SK-N-SH (cell line): ENCODE results near the gene SERPINE1.

Experiments used
- CTCF ChIP-seq: fragments of 200-600 bp; sonication (generic); IDR thresholded peaks from 2 replicates; pipeline ENCODE4 v1.6.1; 2017; ENCODE audit warnings: antibody characterized with exemption, mild to moderate bottlenecking, moderate library complexity
- FOSL2 ChIP-seq: IDR thresholded peaks from 2 replicates; pipeline ENCODE4 v1.4.0; 2012; ENCODE audit warnings: low read depth, mild to moderate bottlenecking, moderate library complexity, borderline replicate concordance
- FOXM1 ChIP-seq: IDR thresholded peaks from 2 replicates; pipeline ENCODE4 v1.4.0; 2012; ENCODE audit warnings: low read depth, mild to moderate bottlenecking
- GATA2 ChIP-seq: sonication (generic); formaldehyde crosslinking; IDR thresholded peaks from 2 replicates; pipeline ENCODE4 v1.5.0; 2020; ENCODE audit warnings: mild to moderate bottlenecking, missing genetic modification reagents
- IRF3 ChIP-seq: fragments of 150-350 bp; IDR thresholded peaks from 2 replicates; pipeline ENCODE4 v1.6.1; 2016; ENCODE audit warnings: mild to moderate bottlenecking, low read depth, low read length
- MEF2A ChIP-seq: IDR thresholded peaks from 2 replicates; pipeline ENCODE4 v1.4.0; 2012; ENCODE audit warnings: low read depth, borderline replicate concordance
- NFIC ChIP-seq: IDR thresholded peaks from 2 replicates; pipeline ENCODE4 v1.4.0; 2012; ENCODE audit warnings: borderline replicate concordance
- POLR2AphosphoS5 ChIP-seq: IDR thresholded peaks from 2 replicates; pipeline ENCODE4 v1.6.1; 2012; ENCODE audit warnings: low read depth, low read length
- RAD21 ChIP-seq: IDR thresholded peaks from 2 replicates; pipeline ENCODE4 v1.6.1; 2012; ENCODE audit warnings: mild to moderate bottlenecking, low read length
- RCOR1 ChIP-seq: fragments of 150-350 bp; IDR thresholded peaks from 2 replicates; pipeline ENCODE4 v1.6.1; 2017; ENCODE audit warnings: antibody characterized with exemption, low read length
- RXRA ChIP-seq: IDR thresholded peaks from 2 replicates; pipeline ENCODE4 v1.4.0; 2012; ENCODE audit warnings: low read depth, mild to moderate bottlenecking, borderline replicate concordance
- USF1 ChIP-seq: IDR thresholded peaks from 2 replicates; pipeline ENCODE4 v1.4.0; 2012; ENCODE audit warnings: low read depth, borderline replicate concordance
- ZBTB33 ChIP-seq: IDR thresholded peaks from 2 replicates; pipeline ENCODE4 v1.4.0; 2012; ENCODE audit warnings: low read depth, borderline replicate concordance
- TF ChIP-seq, protein P1 (sequence below): fragments of 150-350 bp; IDR thresholded peaks from 2 replicates; pipeline ENCODE4 v1.6.1; 2017; ENCODE audit warnings: antibody characterized with exemption, low read length, low read depth, borderline replicate concordance

GRCh38 chr7:101125989-101126650, 784 bp upstream of the SERPINE1 start:
- no peak for TF ChIP-seq CTCF
- no peak for TF ChIP-seq GATA2 (CRISPR knock-in tag)
- TF ChIP-seq POLR2AphosphoS5, result no peak
- TF ChIP-seq RCOR1, result no peak; the same call in 1 of the 2 replicates
- TF ChIP-seq FOSL2, result no peak
- TF ChIP-seq, protein P1, sequence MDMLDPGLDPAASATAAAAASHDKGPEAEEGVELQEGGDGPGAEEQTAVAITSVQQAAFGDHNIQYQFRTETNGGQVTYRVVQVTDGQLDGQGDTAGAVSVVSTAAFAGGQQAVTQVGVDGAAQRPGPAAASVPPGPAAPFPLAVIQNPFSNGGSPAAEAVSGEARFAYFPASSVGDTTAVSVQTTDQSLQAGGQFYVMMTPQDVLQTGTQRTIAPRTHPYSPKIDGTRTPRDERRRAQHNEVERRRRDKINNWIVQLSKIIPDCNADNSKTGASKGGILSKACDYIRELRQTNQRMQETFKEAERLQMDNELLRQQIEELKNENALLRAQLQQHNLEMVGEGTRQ, result no peak
- TF ChIP-seq MEF2A, result no peak
- TF ChIP-seq FOXM1, result no peak
- no peak for TF ChIP-seq ZBTB33
- TF ChIP-seq USF1, result peak; percentile 86
- TF ChIP-seq NFIC, result peak; percentile 93
- TF ChIP-seq RXRA, result no peak
- TF ChIP-seq RAD21, result no peak
- no peak for TF ChIP-seq IRF3
